ENCODE results near the gene IRAK3. TPM values are rescaled to one million over a fixed set of nuclear protein-coding genes. Genes with fewer than 3 reads are reported as not detected.
"Not testable (repeated sequence)": the region's sequence is repeated elsewhere in the genome, so short reads cannot be mapped to it uniquely, and the experiment has no call there.

The IRAK3 gene
- total RNA-seq, 4 donors from 2014 or later = 3.0 to 26.4 (median 7.8) TPM

- peak overlapping the region in 2 of 4 donors; percentile 60 to 72 for H3K27ac ChIP-seq
Observed at GRCh38 chr12:66234037-66234693, 45.2 kb downstream of the IRAK3 start.

GRCh38 chr12:66234773-66235625 lies 46.0 kb downstream of the IRAK3 start:
- H3K4me3 ChIP-seq = peak overlapping the region; percentile 39 to 60 (median 55)

More at GRCh38 chr12:66234037-66234693, 45.2 kb downstream of the IRAK3 start:
- not testable (repeated sequence) for H3K27me3 ChIP-seq, H3K4me3 ChIP-seq, H3K36me3 ChIP-seq, H3K4me1 ChIP-seq, H3K9me3 ChIP-seq
- peak; percentile 53 to 91 (median 80) for DNase-seq
- peak in 2 of 6 experiments; percentile 18 to 38 for TF ChIP-seq CTCF (IDR thresholded peaks at IDR 0.05)

GRCh38 chr12:66235626-66236281 lies 46.7 kb downstream of the IRAK3 start:
- Histone ChIP-seq H3K4me1 (peaks cover 0 to 7% (median 0%) of the 10 kb centered on the region in 4 donors), H3K4me3 (peak overlapping the region; percentile 39 to 60 (median 55)), H3K27ac (peak overlapping the region in 3 of 4 donors; percentile 39 to 72 (median 60)), H3K9me3 (no peaks in the 10 kb centered on the region), H3K36me3 (no peaks in the 10 kb centered on the region), H3K27me3 (no peaks in the 10 kb centered on the region)
- DNase-seq = no peak
- TF ChIP-seq CTCF (IDR thresholded peaks at IDR 0.05) (peak in 2 of 6 experiments; percentile 8 to 19), POLR2A (IDR thresholded peaks at IDR 0.05) (no peak)

More at GRCh38 chr12:66234773-66235625, 46.0 kb downstream of the IRAK3 start:
- peak in 1 of 6 experiments; percentile 3 for TF ChIP-seq CTCF (IDR thresholded peaks at IDR 0.05)
- not testable (repeated sequence) for H3K27me3 ChIP-seq, H3K4me1 ChIP-seq, H3K9me3 ChIP-seq, H3K36me3 ChIP-seq
- peak overlapping the region in 3 of 4 donors; percentile 39 to 72 (median 60) for H3K27ac ChIP-seq
- peak; percentile 50 to 71 (median 63) for DNase-seq

GRCh38 chr12:66236282-66236675 lies 47.3 kb downstream of the IRAK3 start:
- not testable (repeated sequence) for H3K27ac ChIP-seq, H3K4me1 ChIP-seq, DNase-seq, H3K36me3 ChIP-seq, H3K9me3 ChIP-seq, H3K4me3 ChIP-seq, H3K27me3 ChIP-seq

- Histone ChIP-seq H3K36me3 (no peaks in the 10 kb centered on the region), H3K4me1 (peaks cover 0 to 7% (median 0%) of the 10 kb centered on the region in 4 donors), H3K27ac (no peak overlapping the region), H3K4me3 (no peak overlapping the region), H3K9me3 (no peaks in the 10 kb centered on the region), H3K27me3 (no peaks in the 10 kb centered on the region)
- TF ChIP-seq CTCF (IDR thresholded peaks at IDR 0.05) = no peak
- DNase-seq = no peak
Observed at GRCh38 chr12:66236969-66237368, 48.0 kb downstream of the IRAK3 start.

Measured in Peyer's patch (tissue), 4 donors.